ENCODE measurements around the gene DHRS4. TPM values are rescaled to one million over a fixed set of nuclear protein-coding genes. Genes with fewer than 3 reads are reported as not detected.
A peak's percentile ranks its signal among the peaks of the same experiment; 100 is the strongest.

DHRS4 gene
- total and polyA plus RNA-seq, 2 of the 13 experiments (the other 11 are each of a cell fraction or from before 2014, with no cell fraction given) = 23.9 to 45.1 TPM

- TF ChIP-seq PAXIP1 (CRISPR knock-in tag; conservative IDR thresholded peaks at IDR 0.05) (peak; percentile 70), ZSCAN31 (CRISPR knock-in tag; IDR thresholded peaks at IDR 0.05; ENCODE audit: low read depth) (peak; percentile 57; the same call in 1 of the 2 replicates), ZNF446 (CRISPR knock-in tag; IDR thresholded peaks at IDR 0.05) (peak; percentile 89; the same call in 1 of the 2 replicates), TMF1 (CRISPR knock-in tag; IDR thresholded peaks at IDR 0.05; ENCODE audit: low read depth) (peak; percentile 39; the same call in 1 of the 2 replicates), ZNF772 (CRISPR knock-in tag; IDR thresholded peaks at IDR 0.05) (peak; percentile 98), ZMAT3 (CRISPR knock-in tag; conservative IDR thresholded peaks at IDR 0.05) (peak; percentile 90), ETV6 (CRISPR knock-in tag; conservative IDR thresholded peaks at IDR 0.05) (peak; percentile 68; the same call in 1 of the 2 replicates), ZBTB26 (CRISPR knock-in tag; IDR thresholded peaks at IDR 0.05; ENCODE audit: borderline replicate concordance) (peak; percentile 81; the same call in 1 of the 2 replicates), ZNF451 (CRISPR knock-in tag; IDR thresholded peaks at IDR 0.05) (peak; percentile 58; the same call in 1 of the 2 replicates), PITX1 (CRISPR knock-in tag; IDR thresholded peaks at IDR 0.05) (peak; percentile 87), ZNF567 (CRISPR knock-in tag; IDR thresholded peaks at IDR 0.05; ENCODE audit: borderline replicate concordance) (peak; percentile 97), HINFP (CRISPR knock-in tag; IDR thresholded peaks at IDR 0.05; ENCODE audit: low read depth) (0 out of 2 replicates have a peak, but pooled peaks have one; percentile 64), KDM5B (CRISPR knock-in tag; IDR thresholded peaks at IDR 0.05; ENCODE audit: borderline replicate concordance) (peak; percentile 89), ZNF556 (CRISPR knock-in tag; IDR thresholded peaks at IDR 0.05; ENCODE audit: borderline replicate concordance) (peak; percentile 60; the same call in 1 of the 2 replicates), REPIN1 (CRISPR knock-in tag; IDR thresholded peaks at IDR 0.05; ENCODE audit: borderline replicate concordance, low read depth) (peak; percentile 59; the same call in 1 of the 2 replicates), ZNF792 (CRISPR knock-in tag; IDR thresholded peaks at IDR 0.05) (peak; percentile 60; the same call in 1 of the 2 replicates), ZSCAN29 (CRISPR knock-in tag; conservative IDR thresholded peaks at IDR 0.05) (0 out of 2 replicates have a peak, but pooled peaks have one; percentile 45), XBP1 (CRISPR knock-in tag; IDR thresholded peaks at IDR 0.05) (0 out of 2 replicates have a peak, but pooled peaks have one; percentile 61)
Observed at GRCh38 chr14:23988607-23989363, 35.2 kb downstream of the DHRS4 start, which contains the start of gene DHRS4L2 (continued).
